Ectodermal cell (in vitro differentiated cells): ENCODE measurements around the gene XPOT. TPM values are rescaled to one million over a fixed set of nuclear protein-coding genes. Genes with fewer than 3 reads are reported as not detected.
"Not testable (repeated sequence)": the region's sequence is repeated elsewhere in the genome, so short reads cannot be mapped to it uniquely, and the experiment has no call there.

ENCODE experiments used
- H3K27ac ChIP-seq: 2 replicates; pipeline ENCODE4 v1.7.0; 2013; ENCODE audit warnings: mild to moderate bottlenecking, low read depth, low read length; ENCODE audit not compliant: insufficient read depth, poor library complexity, severe bottlenecking
- H3K27me3 ChIP-seq: 2 replicates; pipeline ENCODE4 v1.7.0; 2013; ENCODE audit warnings: mild to moderate bottlenecking, low read length; ENCODE audit not compliant: insufficient read depth, control insufficient read depth, poor library complexity, severe bottlenecking
- H3K36me3 ChIP-seq: one replicate; pipeline ENCODE4 v1.7.0; 2013; ENCODE audit warnings: low read length; ENCODE audit not compliant: control insufficient read depth, insufficient read depth
- H3K4me1 ChIP-seq: one replicate; pipeline ENCODE4 v1.7.0; 2013; ENCODE audit warnings: low read length; ENCODE audit not compliant: control insufficient read depth, insufficient read depth
- H3K4me3 ChIP-seq: 2 replicates; pipeline ENCODE4 v1.7.0; 2013; ENCODE audit warnings: low read depth, low read length, control low read depth; ENCODE audit not compliant: insufficient read depth
- H3K9me3 ChIP-seq: 2 replicates; pipeline ENCODE4 v1.7.0; 2013; ENCODE audit warnings: mild to moderate bottlenecking, low read length, moderate library complexity; ENCODE audit not compliant: control insufficient read depth
- WGBS, 2 experiments: methylation state at CpG; one replicate each; pipeline ENCODE4 v1.1.7; 2013; ENCODE audit warnings: missing lambda C conversion rate in 2 of 2; 5-methylcytosine and 5-hydroxymethylcytosine counted together
- polyA plus RNA-seq, 4 experiments: library from polyadenylated mRNA; stranded (reverse); fragments of 50-300 nt; gene quantifications; one replicate each; pipeline ENCODE4 v1.2.3, GENCODE V29; 2013

Gene XPOT, protein sequence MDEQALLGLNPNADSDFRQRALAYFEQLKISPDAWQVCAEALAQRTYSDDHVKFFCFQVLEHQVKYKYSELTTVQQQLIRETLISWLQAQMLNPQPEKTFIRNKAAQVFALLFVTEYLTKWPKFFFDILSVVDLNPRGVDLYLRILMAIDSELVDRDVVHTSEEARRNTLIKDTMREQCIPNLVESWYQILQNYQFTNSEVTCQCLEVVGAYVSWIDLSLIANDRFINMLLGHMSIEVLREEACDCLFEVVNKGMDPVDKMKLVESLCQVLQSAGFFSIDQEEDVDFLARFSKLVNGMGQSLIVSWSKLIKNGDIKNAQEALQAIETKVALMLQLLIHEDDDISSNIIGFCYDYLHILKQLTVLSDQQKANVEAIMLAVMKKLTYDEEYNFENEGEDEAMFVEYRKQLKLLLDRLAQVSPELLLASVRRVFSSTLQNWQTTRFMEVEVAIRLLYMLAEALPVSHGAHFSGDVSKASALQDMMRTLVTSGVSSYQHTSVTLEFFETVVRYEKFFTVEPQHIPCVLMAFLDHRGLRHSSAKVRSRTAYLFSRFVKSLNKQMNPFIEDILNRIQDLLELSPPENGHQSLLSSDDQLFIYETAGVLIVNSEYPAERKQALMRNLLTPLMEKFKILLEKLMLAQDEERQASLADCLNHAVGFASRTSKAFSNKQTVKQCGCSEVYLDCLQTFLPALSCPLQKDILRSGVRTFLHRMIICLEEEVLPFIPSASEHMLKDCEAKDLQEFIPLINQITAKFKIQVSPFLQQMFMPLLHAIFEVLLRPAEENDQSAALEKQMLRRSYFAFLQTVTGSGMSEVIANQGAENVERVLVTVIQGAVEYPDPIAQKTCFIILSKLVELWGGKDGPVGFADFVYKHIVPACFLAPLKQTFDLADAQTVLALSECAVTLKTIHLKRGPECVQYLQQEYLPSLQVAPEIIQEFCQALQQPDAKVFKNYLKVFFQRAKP
- polyA plus RNA-seq (2013, experiment 1 of 4): 72.7 TPM
- 74.0 TPM for polyA plus RNA-seq (2013, experiment 2 of 4)
- polyA plus RNA-seq (2013, experiment 3 of 4): 55.1 TPM
- 58.2 TPM for polyA plus RNA-seq (2013, experiment 4 of 4)

GRCh38 chr12:64403707-64404469 is at the start of gene XPOT:
XPOT (plus strand) TSS chr12:64404392; CDS start chr12:64410036, 5,644 bp downstream.
- H3K36me3 ChIP-seq: no peaks in the 10 kb centered on the region
- no peaks in the 10 kb centered on the region for H3K9me3 ChIP-seq
- peak within 1 kb of the TSS; percentile 97 for H3K27ac ChIP-seq
- H3K4me1 ChIP-seq: peaks cover 7% of the 10 kb centered on the region
- H3K27me3 ChIP-seq: no peaks in the 10 kb centered on the region
- peak within 1 kb of the TSS; percentile 90 for H3K4me3 ChIP-seq
- 16 to 18% methylated on average over 57 to 60 of the region's 60 CpGs for WGBS, 2 experiments

GRCh38 chr12:64356209-64356608 is 48.0 kb upstream of the XPOT start:
- H3K27ac ChIP-seq: not testable (repeated sequence)
- 94 to 100% methylated on average over 2 of the region's 2 CpGs for WGBS, 2 experiments

DNA sequence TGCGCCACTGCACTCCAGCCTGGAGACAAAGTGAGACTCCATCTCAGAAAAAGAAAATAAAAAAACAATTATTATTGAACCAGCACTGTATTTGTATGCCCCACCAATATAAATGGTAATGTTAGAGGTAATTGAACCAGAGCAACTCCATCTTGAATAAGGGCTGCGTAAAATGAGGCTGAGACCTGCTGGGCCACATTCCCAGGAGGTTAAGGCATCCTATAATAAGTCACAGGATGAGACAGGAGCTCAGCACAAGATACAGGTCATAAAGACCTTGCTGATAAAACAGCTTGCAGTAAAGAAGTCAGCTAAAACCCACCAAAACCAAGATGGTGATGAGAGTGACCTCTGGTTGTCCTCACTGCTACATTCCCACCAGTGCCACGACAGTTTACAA is 43.0 kb upstream of the XPOT start:
- H3K27ac ChIP-seq, H3K4me1 ChIP-seq, H3K27me3 ChIP-seq, H3K36me3 ChIP-seq, H3K9me3 ChIP-seq, H3K4me3 ChIP-seq: not testable (repeated sequence)
- 87 to 97% methylated on average over 3 of the region's 3 CpGs for WGBS, 2 experiments

More at GRCh38 chr12:64356209-64356608, 48.0 kb upstream of the XPOT start:
- not testable (repeated sequence) for H3K9me3 ChIP-seq, H3K4me3 ChIP-seq, H3K27me3 ChIP-seq, H3K4me1 ChIP-seq, H3K36me3 ChIP-seq

DNA sequence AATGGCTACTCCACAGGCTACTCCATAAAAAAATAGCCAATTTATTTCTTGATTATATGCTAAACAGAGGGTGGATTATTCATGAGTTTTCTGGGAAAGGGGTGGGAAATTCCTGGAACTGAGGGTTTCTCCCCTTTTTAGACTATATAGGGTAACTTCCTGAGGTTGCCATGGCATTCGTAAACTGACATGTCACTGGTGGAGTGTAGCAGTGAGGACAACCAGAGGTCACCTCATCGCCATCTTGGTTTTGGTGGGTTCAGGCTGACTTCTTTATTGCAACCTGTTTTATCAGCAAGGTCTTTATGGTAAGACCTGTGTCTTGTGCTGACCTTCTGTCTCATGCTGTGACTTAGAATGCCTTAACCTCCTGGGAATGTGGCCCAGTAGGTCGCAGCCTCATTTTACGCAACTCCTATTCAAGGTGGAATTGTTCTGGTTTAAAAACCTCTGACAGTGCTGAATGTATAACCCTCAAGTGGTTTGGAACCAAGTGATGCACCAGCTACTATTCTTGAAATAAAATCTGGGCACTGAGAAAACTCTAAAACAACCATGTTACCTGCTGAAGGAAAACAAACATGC is 41.4 kb upstream of the XPOT start:
- H3K4me1 ChIP-seq: no peaks in the 10 kb centered on the region
- H3K27ac ChIP-seq: no peak overlapping the region
- H3K9me3 ChIP-seq: no peaks in the 10 kb centered on the region
- no peaks in the 10 kb centered on the region for H3K36me3 ChIP-seq
- no peak overlapping the region for H3K4me3 ChIP-seq
- WGBS, 2 experiments: 84 to 91% methylated on average over 4 of the region's 4 CpGs
- H3K27me3 ChIP-seq: no peaks in the 10 kb centered on the region

DNA sequence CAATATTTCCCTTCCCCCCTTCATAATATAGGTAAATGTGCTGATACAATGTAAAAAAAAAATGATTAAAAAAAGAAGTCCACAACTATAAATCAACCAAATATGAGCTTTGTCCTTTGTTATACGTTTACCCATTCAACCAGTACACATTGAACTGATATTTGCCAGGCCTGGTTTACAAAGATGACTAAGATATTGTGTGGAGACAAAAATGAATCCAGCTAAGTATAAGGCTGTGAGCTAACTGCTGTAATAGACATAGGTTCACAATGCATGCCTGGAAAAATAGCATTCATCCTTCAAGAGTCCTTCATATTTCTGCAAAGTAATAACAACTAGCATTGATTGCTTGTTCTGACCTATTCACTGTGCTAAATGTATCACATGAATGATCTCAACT is 20.5 kb upstream of the XPOT start:
- H3K4me1 ChIP-seq: no peaks in the 10 kb centered on the region
- no peak overlapping the region for H3K27ac ChIP-seq
- no peak overlapping the region for H3K4me3 ChIP-seq
- H3K9me3 ChIP-seq: no peaks in the 10 kb centered on the region
- H3K36me3 ChIP-seq: no peaks in the 10 kb centered on the region
- no peaks in the 10 kb centered on the region for H3K27me3 ChIP-seq
- 100% methylated on average over 1 of the region's 1 CpG; no CpG with 5 or more reads in 1 of the 2 experiments for WGBS, 2 experiments

- 85 to 96% methylated on average over 3 of the region's 3 CpGs for WGBS, 2 experiments
- Histone ChIP-seq H3K4me1 (no peaks in the 10 kb centered on the region), H3K9me3 (no peaks in the 10 kb centered on the region), H3K4me3 (no peak overlapping the region), H3K27me3 (peaks cover 3% of the 10 kb centered on the region), H3K27ac (no peak overlapping the region), H3K36me3 (no peaks in the 10 kb centered on the region)
These were observed 19.2 kb upstream of the XPOT start for GRCh38 chr12:64385019-64385418.

DNA sequence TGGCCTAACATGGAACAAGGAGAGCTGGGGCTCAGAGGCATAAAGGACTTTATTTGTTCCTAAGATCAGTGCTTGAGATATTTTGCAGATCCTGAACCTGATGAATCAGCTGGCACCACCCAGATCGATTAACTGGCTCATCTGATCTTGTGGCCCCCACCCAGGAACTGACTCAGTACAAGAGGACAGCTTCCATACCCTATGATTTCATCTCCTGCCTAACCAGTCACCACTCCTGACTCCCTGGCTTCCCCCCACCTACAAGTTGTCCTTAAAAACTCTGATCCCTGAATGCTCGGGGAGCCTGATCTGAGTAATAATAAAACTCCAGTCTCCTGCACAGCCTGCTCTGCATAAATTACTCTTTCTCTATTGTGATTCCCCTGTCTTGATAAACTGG is 18.7 kb upstream of the XPOT start:
- Histone ChIP-seq H3K36me3 (no peaks in the 10 kb centered on the region), H3K27me3 (peaks cover 8% of the 10 kb centered on the region), H3K4me1 (no peaks in the 10 kb centered on the region), H3K9me3 (no peaks in the 10 kb centered on the region), H3K27ac (no peak overlapping the region), H3K4me3 (no peak overlapping the region)
- 82 to 94% methylated on average over 2 of the region's 2 CpGs for WGBS, 2 experiments

DNA sequence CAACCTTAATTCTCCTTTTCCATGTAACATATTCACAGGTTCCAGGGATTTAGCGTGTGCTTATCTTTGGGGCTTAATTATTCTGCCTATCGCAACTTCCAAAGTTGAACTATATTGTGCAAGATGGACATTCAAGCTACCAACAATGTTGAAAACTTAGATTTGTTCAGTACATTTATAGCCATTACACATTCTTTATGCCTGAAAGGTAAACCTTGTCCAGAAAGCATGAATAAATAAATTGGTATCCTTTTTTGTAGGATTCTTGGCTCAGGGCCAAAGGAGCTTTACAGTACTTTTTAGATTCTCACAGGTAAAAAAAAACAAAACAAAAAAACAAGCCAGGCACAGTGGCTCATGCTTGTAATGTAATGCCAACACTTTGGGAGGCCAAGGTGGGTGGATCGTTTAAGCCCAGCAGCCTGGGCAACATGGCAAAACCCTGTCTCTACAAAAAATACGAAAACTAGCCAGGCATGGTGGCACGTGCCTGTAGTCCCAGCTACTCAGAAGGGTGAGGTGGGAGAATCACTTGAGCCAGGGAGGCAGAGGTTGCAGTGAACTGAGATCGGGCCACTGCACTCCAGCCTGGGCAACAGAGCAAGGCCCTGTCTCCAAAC is 16.9 kb upstream of the XPOT start:
- 91 to 95% methylated on average over 6 of the region's 6 CpGs for WGBS, 2 experiments
- H3K27me3 ChIP-seq: peaks cover 15% of the 10 kb centered on the region
- H3K4me1 ChIP-seq: no peaks in the 10 kb centered on the region
- no peaks in the 10 kb centered on the region for H3K9me3 ChIP-seq
- no peak overlapping the region for H3K4me3 ChIP-seq
- no peak overlapping the region for H3K27ac ChIP-seq
- H3K36me3 ChIP-seq: no peaks in the 10 kb centered on the region

DNA sequence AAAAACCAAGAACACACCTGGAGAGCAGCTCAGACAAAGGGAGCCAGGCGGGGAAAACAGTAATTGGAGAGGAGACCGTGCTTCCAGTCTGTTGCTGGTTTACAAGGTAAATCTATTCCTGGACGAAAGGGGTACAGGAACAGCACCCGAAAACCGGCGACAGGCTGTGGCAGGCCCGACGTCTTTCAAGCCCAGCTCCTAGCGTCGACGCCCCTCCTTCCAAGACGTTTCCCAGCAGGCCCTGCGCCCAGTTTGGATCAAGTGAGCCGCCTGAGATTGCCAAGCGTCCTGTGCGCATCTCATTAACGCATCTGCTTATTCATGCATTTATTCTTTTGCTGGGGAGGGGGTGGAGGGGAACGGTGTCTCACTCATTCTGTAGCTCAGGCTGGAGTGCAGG is 15.0 kb upstream of the XPOT start:
- WGBS, 2 experiments: 93 to 94% methylated on average over 18 of the region's 18 CpGs
- no peaks in the 10 kb centered on the region for H3K4me1 ChIP-seq
- H3K9me3 ChIP-seq: no peaks in the 10 kb centered on the region
- H3K27me3 ChIP-seq: peaks cover 15% of the 10 kb centered on the region
- H3K36me3 ChIP-seq: no peaks in the 10 kb centered on the region
- H3K27ac ChIP-seq: no peak overlapping the region
- no peak overlapping the region for H3K4me3 ChIP-seq
